Esophagus squamous epithelium (tissue), 5 donors: ENCODE results near the gene NPY5R. TPM values are rescaled to one million over a fixed set of nuclear protein-coding genes. Genes with fewer than 3 reads are reported as not detected.

Experiments
- DNase-seq: peaks from one replicate; lab custom pipeline; 2025; lab: John Stamatoyannopoulos, UW
- H3K27ac ChIP-seq, 4 donors: fragments of 200-600 bp; sonication (generic); one replicate each; pipeline ENCODE4 v1.5.1; 2016 to 2019; ENCODE audit warnings: mild to moderate bottlenecking in 1 of 4
- H3K27me3 ChIP-seq, 4 donors: fragments of 200-600 bp; sonication (generic); 1 replicate in 3 of 4; 2 replicates in 1 of 4; pipeline versions ENCODE4 v1.5.1 to v1.6.0; 2017 to 2021; ENCODE audit warnings: antibody characterized with exemption in 1 of 4
- H3K36me3 ChIP-seq, 3 donors: fragments of 200-600 bp; sonication (generic); one replicate each; pipeline ENCODE4 v1.5.1; 2016 to 2019
- H3K4me1 ChIP-seq, 3 donors: fragments of 200-600 bp; sonication (generic); one replicate each; pipeline ENCODE4 v1.5.1; 2017 to 2019
- H3K4me3 ChIP-seq, 4 donors: fragments of 200-600 bp; sonication (generic); 1 replicate in 3 of 4; 2 replicates in 1 of 4; pipeline ENCODE4 v1.5.1; 2016 to 2019; ENCODE audit warnings: mild to moderate bottlenecking in 2 of 4, moderate library complexity in 1 of 4
- H3K9me3 ChIP-seq, 3 donors: fragments of 200-600 bp; sonication (generic); one replicate each; pipeline ENCODE4 v1.5.1; 2016 to 2019
- CTCF ChIP-seq, 6 experiments: fragments of 450-650 bp in 4 of 6; fragments of 200-600 bp in 2 of 6; sonication (generic) in 2 of 6; IDR thresholded peaks; one replicate each; pipeline ENCODE4 v1.5.1; 2016 to 2019; ENCODE audit warnings: antibody characterized with exemption in 6 of 6, mild to moderate bottlenecking in 4 of 6, moderate library complexity in 4 of 6
- POLR2A ChIP-seq, 4 donors: fragments of 450-650 bp; IDR thresholded peaks; one replicate each; pipeline ENCODE4 v1.6.1; 2017; ENCODE audit warnings: antibody characterized with exemption in 4 of 4, mild to moderate bottlenecking in 4 of 4, moderate library complexity in 3 of 4
- WGBS, 2 donors: methylation state at CpG; one replicate each; pipeline ENCODE4 v1.1.5; 2018; 5-methylcytosine and 5-hydroxymethylcytosine counted together
- intact Hi-C: fragments of 100-400 bp; cut with DNase I; formaldehyde crosslinking; loops from one replicate; pipeline ENCODE4 v1.15.0; 2022
- total RNA-seq, 4 donors: library from RNA; depleted of rRNA; stranded (reverse); fragments of >200 nt; gene quantifications; one replicate each; pipeline ENCODE4 v1.1.0, GENCODE V29; 2016
- donor health status: DM: yes; HTN: yes; CAD: no.

Gene NPY5R
- total RNA-seq, 4 donors from 2014 or later: under 0.01 to 0.44 TPM; not detected in 2

GRCh38 chr4:163367651-163368050 is 24.0 kb downstream of the NPY5R start:
- intact Hi-C loops: no loop called here
- H3K4me1 ChIP-seq: no peaks in the 10 kb centered on the region
- TF ChIP-seq CTCF (IDR thresholded peaks at IDR 0.05) (no peak), POLR2A (IDR thresholded peaks at IDR 0.05) (no peak)
- WGBS, 2 donors: 50 to 51% methylated on average over 3 of the region's 3 CpGs
- no peak overlapping the region for H3K27ac ChIP-seq
- no peak overlapping the region for H3K4me3 ChIP-seq
- DNase-seq: no peak
- H3K9me3 ChIP-seq: no peaks in the 10 kb centered on the region
- H3K27me3 ChIP-seq: no peaks in the 10 kb centered on the region
- H3K36me3 ChIP-seq: no peaks in the 10 kb centered on the region

- no peak for DNase-seq
- TF ChIP-seq POLR2A (IDR thresholded peaks at IDR 0.05) (no peak), CTCF (IDR thresholded peaks at IDR 0.05) (no peak)
- H3K4me3 ChIP-seq: no peak overlapping the region
- intact Hi-C loops: no loop called here
- H3K36me3 ChIP-seq: no peaks in the 10 kb centered on the region
- whole genome bisulfite sequencing, 2 donors: 65 to 76% methylated on average over 5 of the region's 5 CpGs
- H3K9me3 ChIP-seq: no peaks in the 10 kb centered on the region
- no peak overlapping the region for H3K27ac ChIP-seq
- no peaks in the 10 kb centered on the region for H3K4me1 ChIP-seq
- H3K27me3 ChIP-seq: no peaks in the 10 kb centered on the region
Measured at GRCh38 chr4:163372029-163372428, 28.3 kb downstream of the NPY5R start.

- intact Hi-C loops: no loop called here
- Histone ChIP-seq H3K4me3 (no peak overlapping the region), H3K9me3 (no peaks in the 10 kb centered on the region), H3K4me1 (no peaks in the 10 kb centered on the region), H3K27ac (no peak overlapping the region), H3K27me3 (no peaks in the 10 kb centered on the region), H3K36me3 (no peaks in the 10 kb centered on the region)
- DNase-seq: no peak
- TF ChIP-seq CTCF (IDR thresholded peaks at IDR 0.05) (no peak), POLR2A (IDR thresholded peaks at IDR 0.05) (no peak)
Measured at GRCh38 chr4:163378661-163379060, 35.0 kb downstream of the NPY5R start.

GRCh38 chr4:163380703-163381102 is 37.0 kb downstream of the NPY5R start:
- TF ChIP-seq CTCF (IDR thresholded peaks at IDR 0.05) (no peak), POLR2A (IDR thresholded peaks at IDR 0.05) (no peak)
- Histone ChIP-seq H3K4me3 (no peak overlapping the region), H3K4me1 (no peaks in the 10 kb centered on the region), H3K9me3 (no peaks in the 10 kb centered on the region), H3K27me3 (no peaks in the 10 kb centered on the region), H3K27ac (no peak overlapping the region), H3K36me3 (no peaks in the 10 kb centered on the region)
- intact Hi-C loops: no loop called here
- WGBS, 2 donors: 45 to 51% methylated on average over 5 of the region's 5 CpGs
- no peak for DNase-seq

GRCh38 chr4:163382178-163382869 is 38.6 kb downstream of the NPY5R start:
- DNase-seq: no peak
- TF ChIP-seq POLR2A (IDR thresholded peaks at IDR 0.05) (no peak), CTCF (IDR thresholded peaks at IDR 0.05) (no peak)
- 69% methylated on average over 7 of the region's 7 CpGs for WGBS, 2 donors
- Histone ChIP-seq H3K4me1 (no peaks in the 10 kb centered on the region), H3K27ac (no peak overlapping the region), H3K9me3 (no peaks in the 10 kb centered on the region), H3K36me3 (no peaks in the 10 kb centered on the region), H3K4me3 (no peak overlapping the region), H3K27me3 (no peaks in the 10 kb centered on the region)
- intact Hi-C loops: no loop called here
